ELF-1 (cell line): Measurements from ENCODE around the gene RASAL2.

Source experiments
- DNase-seq: peaks from one replicate; pipeline ENCODE4 v3.0.0-alpha.2; 2016; ENCODE audit warnings: low read depth, low spot score

RASAL2 gene

DNA sequence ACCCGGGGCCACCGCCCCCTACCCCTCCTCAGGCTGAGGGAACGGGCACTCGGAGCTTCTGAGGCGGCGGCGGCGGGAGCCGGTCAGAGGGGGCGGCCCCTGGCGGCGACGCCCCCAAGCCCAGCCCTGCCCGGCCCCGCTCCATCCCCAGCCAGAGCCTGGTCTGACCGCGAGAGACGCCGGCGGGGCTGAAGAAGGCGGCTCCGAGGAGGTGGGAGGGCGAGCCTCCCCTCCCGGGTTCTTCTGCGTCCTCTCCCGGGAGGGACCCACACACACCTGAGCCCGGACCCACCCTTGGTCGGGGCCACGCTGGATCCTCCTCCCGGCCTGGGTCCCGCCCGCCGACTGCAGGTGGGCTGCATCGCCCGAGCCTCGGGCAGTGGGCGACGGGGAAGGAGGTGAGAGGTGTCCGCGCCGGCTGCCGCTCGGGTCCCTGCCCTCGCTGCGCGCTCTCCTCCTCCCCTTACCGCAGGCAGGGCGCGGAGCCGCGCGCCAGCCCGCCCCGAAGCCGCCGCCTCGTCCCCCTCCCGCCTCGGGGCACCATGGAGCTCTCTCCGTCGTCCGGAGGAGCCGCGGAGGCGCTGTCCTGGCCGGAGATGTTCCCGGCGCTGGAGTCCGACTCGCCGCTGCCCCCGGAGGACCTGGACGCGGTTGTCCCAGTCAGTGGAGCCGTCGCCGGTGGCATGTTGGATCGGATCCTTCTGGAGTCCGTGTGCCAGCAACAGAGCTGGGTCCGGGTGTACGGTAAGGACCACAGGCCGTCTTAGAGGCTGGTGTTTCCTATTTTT lies at the start of gene RASAL2:
TSS of gene RASAL2 (plus strand) at position 154 of the 788 bp plus-strand sequence. CDS start at position 543, 389 bp downstream.
- peak; percentile 86 for DNase-seq

DNA sequence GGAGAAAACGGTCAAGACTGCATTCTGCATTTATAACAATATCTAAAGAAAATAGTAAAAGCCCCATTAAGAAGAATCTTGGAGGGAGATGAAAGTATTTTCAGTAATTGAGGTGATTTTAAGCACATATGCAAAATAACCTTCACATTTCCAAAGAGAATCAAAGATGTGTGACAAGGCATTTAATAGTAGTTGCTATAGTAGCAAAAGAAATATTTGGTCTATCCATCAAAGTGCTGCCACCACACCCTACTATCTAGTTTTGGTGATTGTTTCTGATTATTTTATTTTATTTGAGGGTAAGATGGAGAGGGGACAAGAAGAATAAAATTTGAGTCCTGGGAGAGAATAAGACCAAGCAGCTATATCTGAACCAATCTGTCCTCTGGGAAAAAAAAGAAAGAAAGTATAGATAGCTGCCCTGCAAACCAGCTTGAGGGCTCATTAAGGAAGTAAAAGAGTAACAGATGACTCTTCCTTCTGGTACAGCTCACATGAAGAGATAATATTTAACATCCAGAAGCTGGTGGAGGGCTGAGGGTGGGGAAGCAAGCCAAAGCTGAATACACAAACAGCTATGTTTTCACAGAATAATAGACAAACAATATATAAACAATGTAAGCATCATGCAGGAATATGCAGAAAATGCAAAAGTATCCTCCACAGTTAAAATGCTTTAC lies 47.2 kb upstream of the RASAL2 start:
- no peak for DNase-seq

- no peak for DNase-seq
Measured at GRCh38 chr1:178047403-178048093, 46.4 kb upstream of the RASAL2 start.

DNA sequence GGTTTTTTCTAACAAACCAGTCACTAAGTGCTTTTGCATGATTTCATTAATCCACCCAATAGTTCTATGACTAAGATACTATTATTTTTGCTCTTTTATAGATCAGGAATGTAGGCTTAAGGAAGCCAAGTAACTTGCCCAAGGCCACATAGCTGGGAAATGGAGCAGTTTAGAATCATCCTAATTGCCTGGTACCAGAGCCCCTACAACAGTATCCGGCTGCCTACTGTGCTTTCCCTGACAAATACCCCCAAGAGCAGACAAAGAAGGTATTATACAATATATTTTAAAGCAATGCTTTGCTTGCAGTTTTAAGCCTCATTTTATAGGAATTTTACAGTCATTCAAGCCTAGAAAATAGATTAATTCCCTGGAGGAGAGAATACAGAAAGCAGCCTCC lies 45.5 kb upstream of the RASAL2 start:
- DNase-seq = no peak

- DNase-seq = no peak
Measured at GRCh38 chr1:178048883-178049282, 45.0 kb upstream of the RASAL2 start.

- DNase-seq = no peak
Measured at GRCh38 chr1:178050084-178050483, 43.8 kb upstream of the RASAL2 start.

DNA sequence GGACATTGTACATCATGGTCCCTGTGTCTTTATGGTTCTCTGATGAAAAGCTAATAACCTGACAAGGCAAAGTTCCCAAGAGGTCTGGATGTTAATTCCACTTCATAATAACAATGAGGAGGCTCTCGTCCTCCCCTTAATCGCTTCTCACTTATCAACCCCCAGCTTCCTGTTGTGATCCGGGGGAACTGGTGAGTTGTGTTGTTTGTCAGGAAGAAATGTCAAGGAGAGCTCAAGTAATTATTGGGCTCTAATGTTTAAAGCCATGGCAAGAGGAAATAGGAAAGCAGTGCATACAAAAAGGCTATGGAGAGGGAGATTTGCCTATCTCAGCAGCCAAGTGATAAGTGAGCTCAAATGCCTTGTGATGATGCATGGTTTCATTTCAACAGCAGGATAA lies 42.8 kb upstream of the RASAL2 start:
- no peak for DNase-seq

GRCh38 chr1:178052650-178053461 lies 41.0 kb upstream of the RASAL2 start:
- no peak for DNase-seq

DNA sequence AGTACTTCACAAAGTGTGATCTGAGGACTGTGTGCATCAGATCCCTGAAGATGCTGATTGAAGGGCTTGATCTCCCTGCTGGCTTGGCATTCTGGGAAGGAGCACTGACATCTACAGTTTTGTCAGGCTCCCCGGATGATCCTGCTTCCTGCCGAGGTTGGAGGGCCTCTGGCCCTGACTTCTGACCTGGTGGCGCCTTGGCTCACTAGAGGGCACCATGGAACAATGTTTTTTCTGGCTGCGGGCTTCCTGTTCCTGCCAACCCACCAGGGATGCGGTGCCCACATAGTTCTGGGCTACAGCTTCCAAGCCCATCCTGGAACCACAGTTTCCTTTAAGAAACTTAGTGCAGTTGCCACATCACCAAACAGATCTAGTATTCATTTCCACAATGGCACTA lies 38.8 kb upstream of the RASAL2 start:
- peak; percentile 70 for DNase-seq

DNA sequence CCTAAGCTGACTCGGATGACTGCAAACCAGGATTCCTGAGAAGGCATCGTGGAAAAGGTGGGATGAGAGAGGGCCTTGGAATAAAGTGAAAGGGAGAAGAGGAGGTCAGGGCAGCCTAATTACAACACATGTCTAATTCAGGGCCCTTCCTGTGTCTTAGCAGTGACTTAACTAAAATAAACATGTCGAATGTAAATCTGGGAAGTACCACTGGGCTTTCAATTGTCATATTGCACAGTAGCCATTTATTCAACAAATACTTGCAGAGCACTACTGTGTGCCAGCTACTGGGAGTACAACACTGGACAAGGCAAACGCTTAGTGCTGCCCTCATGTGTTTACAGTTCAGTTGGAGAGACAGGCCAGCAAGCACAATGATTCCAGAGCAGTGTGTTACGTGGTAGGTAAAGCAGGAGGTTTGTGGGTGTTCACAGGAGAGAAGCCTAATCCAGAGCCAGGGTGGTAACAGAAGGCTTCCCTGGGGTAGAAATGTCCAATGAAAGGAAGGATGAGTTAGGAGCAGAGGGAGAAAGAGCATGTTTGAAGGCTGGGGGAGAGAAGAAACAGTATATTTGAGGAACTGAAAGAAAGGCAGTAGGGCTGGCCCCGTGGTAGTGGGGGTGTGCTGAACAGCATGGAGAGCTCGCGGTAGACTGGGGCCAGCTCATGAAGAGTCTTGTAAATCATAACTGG lies 38.0 kb upstream of the RASAL2 start:
- no peak for DNase-seq

GRCh38 chr1:178057141-178057765 lies 36.7 kb upstream of the RASAL2 start:
- peak; percentile 59 for DNase-seq

DNA sequence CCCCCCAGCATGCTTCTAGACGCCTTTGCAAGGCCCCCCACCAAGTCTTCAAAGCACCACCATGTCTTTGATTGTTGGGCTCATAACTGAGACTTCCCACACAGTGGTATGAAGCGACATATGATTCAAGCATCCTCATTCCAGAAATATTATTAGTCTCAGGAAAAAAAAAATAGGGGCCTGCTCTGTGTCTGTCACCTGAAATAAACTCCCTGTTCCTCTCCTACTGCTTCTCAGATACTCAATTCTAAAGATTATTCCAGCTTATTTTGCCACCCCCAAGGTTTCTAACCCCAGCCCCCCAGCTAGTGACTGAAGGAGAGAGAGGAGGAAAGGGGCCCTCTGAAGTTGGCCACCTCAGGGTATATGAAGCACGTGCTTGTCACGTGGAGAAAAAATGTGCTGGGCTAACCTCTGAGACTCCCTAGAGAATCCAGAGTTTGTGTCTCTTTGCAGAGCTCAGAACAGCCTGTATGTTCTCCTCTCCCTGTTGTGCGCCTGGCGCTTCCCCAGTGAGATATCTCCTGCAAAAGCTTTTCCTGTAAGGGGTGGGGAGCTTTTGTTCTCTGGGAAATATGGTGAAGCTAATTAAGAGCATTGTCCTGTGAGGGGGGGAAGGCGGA lies 35.9 kb upstream of the RASAL2 start:
- DNase-seq = peak; percentile 36

DNA sequence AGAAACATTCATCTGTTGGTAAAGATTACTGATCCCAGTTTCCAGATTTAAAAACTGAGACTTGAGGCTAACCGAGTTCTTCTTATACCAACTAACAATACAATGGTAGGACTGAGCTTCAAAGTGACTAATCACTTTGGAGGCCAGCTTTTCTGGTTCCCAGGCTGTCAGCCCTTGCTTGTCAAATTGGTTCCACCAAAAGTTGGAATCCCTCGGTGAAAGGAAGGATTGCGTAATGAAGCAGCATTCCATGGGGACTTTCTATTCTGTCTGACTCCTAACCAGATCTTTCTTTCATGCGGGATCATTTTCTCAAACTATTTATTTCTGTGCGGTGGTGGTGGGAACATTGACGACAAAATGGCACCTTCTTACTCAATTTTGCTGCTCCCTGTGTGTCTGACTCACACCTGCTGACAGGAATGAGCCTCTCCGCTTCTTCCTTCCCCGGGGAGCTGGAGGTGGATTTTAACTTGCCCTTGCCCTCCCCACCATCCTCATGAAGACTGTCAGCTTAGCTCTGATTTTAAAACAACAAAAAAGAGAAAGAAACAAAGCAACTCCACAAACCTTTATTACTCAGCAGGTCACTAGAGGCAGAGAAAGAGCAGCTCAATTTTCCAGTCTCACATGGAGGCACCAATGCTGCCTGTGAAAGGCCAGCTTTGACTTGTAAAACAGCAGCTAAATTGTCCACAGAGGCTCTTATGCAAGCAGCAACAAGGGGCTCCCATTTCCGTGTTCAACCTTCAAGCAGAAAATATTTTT lies 32.9 kb upstream of the RASAL2 start:
- DNase-seq = peak; percentile 65

DNA sequence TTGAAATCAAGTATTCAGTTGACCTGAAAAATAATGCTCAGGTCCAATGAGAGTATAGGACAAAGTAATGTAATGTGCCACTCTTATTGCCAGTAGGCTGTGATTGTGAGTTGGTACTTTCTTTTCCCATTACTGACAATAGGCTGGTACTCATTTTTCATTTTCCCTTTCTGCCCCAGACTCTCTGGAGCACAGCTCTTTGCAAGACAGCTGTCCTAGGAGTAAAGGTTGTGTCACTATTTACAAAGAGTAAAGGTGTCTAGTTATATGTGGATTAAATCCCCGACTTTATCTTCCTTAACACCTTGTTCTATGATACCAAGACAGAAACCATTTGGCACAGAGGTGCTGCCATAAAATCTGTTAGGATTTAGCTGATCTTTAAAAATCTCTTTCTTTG lies 32.3 kb upstream of the RASAL2 start:
- DNase-seq = no peak

DNA sequence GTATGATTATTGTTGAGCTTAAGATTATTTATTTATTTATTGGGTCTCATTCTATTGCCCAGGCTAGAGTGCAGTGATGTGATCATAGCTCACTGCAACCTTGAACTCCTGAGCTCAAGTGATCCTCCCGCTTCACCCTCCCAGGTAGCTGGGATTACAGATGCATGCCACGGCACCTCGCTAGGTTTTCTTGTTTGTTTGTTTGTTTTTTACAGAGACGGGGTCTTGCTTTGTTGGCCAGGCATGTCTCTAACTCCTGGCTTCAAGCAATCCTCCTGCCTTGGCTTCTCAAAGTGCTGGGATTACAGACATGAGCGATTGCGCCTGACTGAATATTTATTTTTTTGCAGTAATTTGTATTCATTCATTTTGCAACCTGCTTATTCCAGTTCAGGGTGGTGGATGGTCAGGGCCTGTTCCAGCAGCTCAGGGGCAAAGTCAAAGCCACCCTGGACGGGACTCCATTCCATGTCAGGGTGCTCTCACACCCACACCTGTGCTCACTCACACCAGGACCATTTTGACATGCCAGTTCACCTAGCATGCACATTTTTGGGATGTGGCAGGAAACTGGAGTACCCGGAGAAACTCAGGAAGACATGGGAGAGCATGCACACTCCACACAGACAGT lies 29.6 kb upstream of the RASAL2 start:
- DNase-seq = no peak

DNA sequence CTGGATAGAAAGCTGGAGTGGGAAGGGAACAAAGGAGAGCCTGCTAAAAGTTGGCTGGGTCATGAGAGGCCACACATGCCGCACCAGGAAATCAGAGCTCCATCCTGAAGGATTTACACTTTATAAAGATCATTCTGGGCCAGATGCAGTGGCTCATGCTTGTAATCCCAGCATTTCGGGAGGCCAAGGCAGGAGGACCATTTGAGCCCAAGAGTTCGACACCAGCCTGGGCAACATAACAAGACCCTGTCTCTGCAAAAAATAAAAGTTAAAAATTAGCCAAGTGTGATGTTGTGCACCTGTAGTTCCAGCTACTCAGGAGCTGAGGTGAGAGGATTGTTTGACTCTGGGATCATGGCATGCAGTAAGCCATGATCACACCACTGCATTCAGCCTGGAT lies 28.7 kb upstream of the RASAL2 start:
- no peak for DNase-seq

- DNase-seq = no peak
Measured at GRCh38 chr1:178066296-178066907, 27.5 kb upstream of the RASAL2 start.

DNA sequence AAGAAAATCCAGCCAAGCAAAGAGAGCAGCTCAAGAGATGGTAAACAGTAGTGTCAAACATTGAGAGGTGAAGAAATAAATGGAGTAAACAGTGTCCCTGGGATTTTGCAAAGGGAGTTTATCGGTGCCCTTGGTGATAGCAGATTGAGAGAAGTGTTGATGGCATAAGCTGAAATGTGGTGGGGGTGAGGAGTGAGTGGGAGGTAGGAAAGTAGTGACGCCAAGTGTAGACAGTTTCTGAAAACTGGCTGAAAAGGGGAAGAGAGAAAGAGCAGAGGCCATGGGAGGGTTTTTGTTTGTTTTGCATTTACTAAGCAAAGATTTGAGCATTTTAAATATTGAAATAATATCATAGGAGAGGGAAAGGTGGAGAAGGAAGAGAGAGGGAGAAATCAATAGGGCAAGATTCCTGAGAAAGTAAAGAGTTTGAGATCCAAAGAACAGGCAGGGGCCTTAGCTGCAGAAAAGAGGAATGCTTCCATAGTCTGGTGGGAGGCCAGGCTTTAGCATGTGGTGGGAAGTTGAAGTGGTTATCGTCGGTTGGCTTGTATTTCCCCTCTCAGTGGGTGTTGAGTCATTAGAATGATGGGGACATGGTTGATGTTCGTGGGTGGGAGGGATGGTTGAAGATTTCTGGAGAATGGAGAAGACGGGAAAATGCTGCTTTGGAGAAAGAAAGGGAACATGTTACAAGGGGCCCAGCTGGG lies 26.8 kb upstream of the RASAL2 start:
- no peak for DNase-seq
